ENCODE data around the gene GRIP2. TPM values are rescaled to one million over a fixed set of nuclear protein-coding genes. Genes with fewer than 3 reads are reported as not detected.

Gene GRIP2
- total RNA-seq, 1 donor from 2014 or later, result 37.0 TPM

GRCh38 chr3:14563946-14564539, 23.9 kb upstream of the GRIP2 start:
- ATAC-seq (no peak), DNase-seq (no peak)
- intact Hi-C loops (cut with micrococcal nuclease), result no loop called here

- no peak for ATAC-seq
- no peak for DNase-seq
- intact Hi-C loops (cut with micrococcal nuclease), result no loop called here
These were observed 22.2 kb upstream of the GRIP2 start for GRCh38 chr3:14562121-14562890.

GRCh38 chr3:14561051-14561960, 21.2 kb upstream of the GRIP2 start:
- no peak for ATAC-seq
- no peak for DNase-seq
- intact Hi-C loops (cut with micrococcal nuclease), result no loop called here

- intact Hi-C loops (cut with micrococcal nuclease), result no loop called here
- no peak for DNase-seq
- no peak for ATAC-seq
These were observed 20.0 kb upstream of the GRIP2 start for GRCh38 chr3:14560110-14560509.

GRCh38 chr3:14558029-14558428, 17.9 kb upstream of the GRIP2 start:
- intact Hi-C loops (cut with micrococcal nuclease), result no loop called here
- no peak for DNase-seq
- ATAC-seq, result no peak

- intact Hi-C loops (cut with micrococcal nuclease), result no loop called here
- ATAC-seq (peak; percentile 92), DNase-seq (peak; percentile 70)
These were observed 15.7 kb upstream of the GRIP2 start for GRCh38 chr3:14555835-14556234.

GRCh38 chr3:14554715-14555114, 14.6 kb upstream of the GRIP2 start:
- ATAC-seq (peak; percentile 12), DNase-seq (peak; percentile 7)
- intact Hi-C loops (cut with micrococcal nuclease), result no loop called here

GRCh38 chr3:14553871-14554270, 13.7 kb upstream of the GRIP2 start:
- intact Hi-C loops (cut with micrococcal nuclease), result no loop called here
- peak; percentile 8 for DNase-seq
- ATAC-seq, result no peak

- DNase-seq, result peak; percentile 6
- intact Hi-C loops (cut with micrococcal nuclease), result no loop called here
- no peak for ATAC-seq
These were observed 12.6 kb upstream of the GRIP2 start for GRCh38 chr3:14552717-14553116.

- intact Hi-C loops (cut with micrococcal nuclease), result no loop called here
- peak; percentile 1 for DNase-seq
- no peak for ATAC-seq
These were observed 12.0 kb upstream of the GRIP2 start for GRCh38 chr3:14552041-14552648.

- no peak for ATAC-seq
- intact Hi-C loops (cut with micrococcal nuclease), result no loop called here
- peak; percentile 14 for DNase-seq
These were observed 10.8 kb upstream of the GRIP2 start for GRCh38 chr3:14550651-14551611.

GRCh38 chr3:14550181-14550580, 10.0 kb upstream of the GRIP2 start:
- DNase-seq (no peak), ATAC-seq (no peak)
- intact Hi-C loops (cut with micrococcal nuclease), result no loop called here

- no peak for ATAC-seq
- peak; percentile 20 for DNase-seq
- intact Hi-C loops (cut with micrococcal nuclease), result loop anchor here (5.0 kb wide), 1 partner anchor 42 kb away; no protein-coding TSS in a partner anchor
These were observed 9.2 kb upstream of the GRIP2 start for GRCh38 chr3:14549256-14549919.

- DNase-seq (peak; percentile 79), ATAC-seq (peak; percentile 91)
- intact Hi-C loops (cut with micrococcal nuclease), result loop anchor here (5.0 kb wide), 1 partner anchor 41 kb away; no protein-coding TSS in a partner anchor
These were observed 8.2 kb upstream of the GRIP2 start for GRCh38 chr3:14548321-14548729.

- DNase-seq (no peak), ATAC-seq (no peak)
- intact Hi-C loops (cut with micrococcal nuclease), result loop anchor here (5.0 kb wide), 1 partner anchor 40 kb away; no protein-coding TSS in a partner anchor
These were observed 7.6 kb upstream of the GRIP2 start for GRCh38 chr3:14547693-14548092.

GRCh38 chr3:14546041-14546440, 5.9 kb upstream of the GRIP2 start:
- ATAC-seq (no peak), DNase-seq (peak; percentile 15)
- intact Hi-C loops (cut with micrococcal nuclease), result loop anchor here (5.0 kb wide), 1 partner anchor 39 kb away; no protein-coding TSS in a partner anchor

- ATAC-seq, result no peak
- DNase-seq, result peak; percentile 16
- intact Hi-C loops (cut with micrococcal nuclease), result loop anchor here (5.0 kb wide), 1 partner anchor 38 kb away; no protein-coding TSS in a partner anchor
These were observed 5.1 kb upstream of the GRIP2 start for GRCh38 chr3:14545251-14545635.
